Activated CD8-positive, alpha-beta memory T cell treated with anti-CD3 and anti-CD28 coated beads, Interleukin-2, amount 10 ng/mL, durations not matched to agents 7 days and 5 days (primary cell): ENCODE measurements around the gene PRR29. TPM values are rescaled to one million over a fixed set of nuclear protein-coding genes. Genes with fewer than 3 reads are reported as not detected.
A peak's percentile ranks its signal among the peaks of the same experiment; 100 is the strongest.

Source experiments
- ATAC-seq: fragments of 150-1000 bp; cut with Tn5 transposase; one replicate; pipeline ENCODE4 v1.10.0; 2021; ENCODE audit warnings: moderate library complexity
- CTCF ChIA-PET: fragments of 350-600 bp; sonication (Branson Sonifier 250); formaldehyde crosslinking; loops from one replicate; lab custom pipeline; 2021; ENCODE audit warnings: antibody characterized with exemption; lab: Charles Lee
- DNase-seq: peaks from one replicate; pipeline ENCODE4 v3.0.0-alpha.2; 2020
- H3K27ac Mint-ChIP-seq: one replicate; pipeline ENCODE4 v1.8.0; 2021; ENCODE audit warnings: mild to moderate bottlenecking, mixed read lengths
- H3K27me3 Mint-ChIP-seq: one replicate; pipeline ENCODE4 v1.8.0; 2021; ENCODE audit warnings: mixed read lengths
- H3K36me3 Mint-ChIP-seq: one replicate; pipeline ENCODE4 v1.8.0; 2021; ENCODE audit warnings: mild to moderate bottlenecking, mixed read lengths
- H3K4me1 Mint-ChIP-seq: one replicate; pipeline ENCODE4 v1.8.0; 2021; ENCODE audit warnings: mixed read lengths
- H3K4me3 Mint-ChIP-seq: one replicate; pipeline ENCODE4 v1.8.0; 2021; ENCODE audit warnings: mild to moderate bottlenecking, moderate library complexity, mixed read lengths
- H3K9me3 Mint-ChIP-seq: one replicate; pipeline ENCODE4 v1.8.0; 2022; ENCODE audit warnings: low read depth, mixed read lengths
- total RNA-seq, 2 experiments: library from RNA; stranded (reverse); gene quantifications; one replicate each; pipeline ENCODE4 v1.2.3, GENCODE V29; 2021

PRR29 gene
- 1 to 10 TPM; 1.5 to 3.3 TPM for total RNA-seq

DNA sequence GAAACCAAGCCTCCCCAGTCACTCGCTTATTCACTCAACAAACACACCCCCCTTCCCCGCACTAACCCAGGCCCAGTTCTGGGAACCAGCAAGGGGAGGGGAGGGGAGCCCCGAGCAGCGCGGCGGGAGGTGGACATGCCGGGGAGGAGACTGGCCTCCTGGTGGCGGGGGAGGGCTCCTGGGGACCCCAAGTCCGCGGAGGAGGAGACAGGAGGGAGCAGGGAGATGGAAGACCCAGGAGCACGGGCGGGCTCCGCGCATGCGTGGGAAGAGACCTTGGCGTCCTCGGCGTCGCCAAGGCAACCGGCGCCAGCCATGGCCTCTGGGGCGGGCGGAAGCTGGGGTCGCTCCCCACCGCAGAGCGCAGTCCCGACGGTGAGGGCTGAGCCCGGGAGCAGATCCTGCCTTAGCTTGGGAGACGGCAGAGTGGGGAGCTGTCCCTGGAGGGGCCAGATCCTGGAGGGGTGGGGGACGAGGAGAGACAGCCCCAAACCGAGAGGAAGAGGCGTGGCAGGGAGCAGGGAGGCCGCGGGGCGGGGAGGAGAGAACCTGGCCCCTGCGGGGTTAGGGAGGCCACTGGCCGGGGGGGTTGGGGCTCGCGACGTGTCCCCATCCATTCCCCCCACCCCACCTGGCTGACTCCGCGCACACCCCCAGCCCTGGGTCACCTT lies at the start of gene PRR29:
PRR29 (plus strand) TSS at position 302 of the 671 bp plus-strand sequence; CDS start at position 316, 14 bp downstream.
- Mint-ChIP-seq H3K27ac (peak within 1 kb of the TSS; percentile 33), H3K9me3 (no peaks in the 10 kb centered on the region), H3K36me3 (peaks cover 1% of the 10 kb centered on the region), H3K27me3 (peaks cover 4% of the 10 kb centered on the region), H3K4me3 (peak within 1 kb of the TSS; percentile 87), H3K4me1 (peaks cover 32% of the 10 kb centered on the region)
- ATAC-seq (peak; percentile 84), DNase-seq (peak; percentile 86)
- CTCF ChIA-PET = interaction anchor here (0.7 to 10.7 kb wide), 8 partner anchors 15 to 135 kb away, joined by 3 to 126 read pairs (median 8); partner anchors contain the start of genes GH1 and ICAM2

- Mint-ChIP-seq H3K27me3 (peaks cover 16% of the 10 kb centered on the region), H3K9me3 (no peaks in the 10 kb centered on the region), H3K4me3 (no peak overlapping the region), H3K36me3 (no peaks in the 10 kb centered on the region), H3K4me1 (peaks cover 23% of the 10 kb centered on the region), H3K27ac (no peak overlapping the region)
- CTCF ChIA-PET = interaction anchor here (1.0 to 5.4 kb wide), 3 partner anchors 13 to 77 kb away, joined by 3 to 45 read pairs (median 16); partner anchors contain the start of gene GH1
- DNase-seq (no peak), ATAC-seq (no peak)
Measured at GRCh38 chr17:63948521-63948920, 49.6 kb upstream of the PRR29 start.

DNA sequence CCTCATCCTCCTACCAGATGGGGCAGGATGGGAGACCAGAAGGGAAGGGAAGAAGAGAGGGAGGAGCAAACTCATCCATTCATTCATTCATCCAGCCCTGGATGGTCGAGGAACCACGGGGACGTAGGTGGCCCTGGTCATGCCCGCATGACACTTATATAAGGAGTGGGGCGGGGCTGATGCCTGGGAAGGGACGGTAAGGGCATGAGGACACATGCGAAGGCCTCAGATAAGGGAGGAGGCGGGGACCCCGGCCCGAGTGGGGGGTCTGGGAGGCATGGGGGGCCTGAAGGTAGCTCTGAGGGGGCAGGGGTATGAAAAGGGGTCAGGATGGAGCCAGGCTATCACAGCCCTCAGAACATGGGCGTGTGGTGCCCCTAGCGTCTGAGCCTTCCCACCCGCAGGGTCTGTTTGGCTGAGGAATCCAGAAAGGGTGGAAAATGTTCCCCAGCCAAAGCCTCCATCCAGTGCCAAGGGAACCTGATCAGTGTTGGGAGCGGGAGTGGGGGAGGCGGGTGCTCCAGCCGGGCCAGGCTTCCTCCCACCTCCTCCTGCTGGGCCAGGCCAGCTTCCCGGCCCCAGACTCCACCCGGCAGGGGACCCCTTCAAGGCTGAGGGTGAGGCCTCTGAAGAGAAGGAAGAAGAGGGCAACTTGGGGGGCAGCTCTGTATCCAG lies 48.4 kb upstream of the PRR29 start:
- H3K9me3 Mint-ChIP-seq = no peaks in the 10 kb centered on the region
- DNase-seq (no peak), ATAC-seq (no peak)
- no peak overlapping the region for H3K27ac Mint-ChIP-seq
- peaks cover 35% of the 10 kb centered on the region for H3K4me1 Mint-ChIP-seq
- H3K4me3 Mint-ChIP-seq = no peak overlapping the region
- no peaks in the 10 kb centered on the region for H3K36me3 Mint-ChIP-seq
- CTCF ChIA-PET = interaction anchor here (1.0 to 5.4 kb wide), 13 partner anchors 10 to 101 kb away, joined by 3 to 45 read pairs (median 6); partner anchors contain the start of genes CD79B, CSHL1 and GH1
- H3K27me3 Mint-ChIP-seq = peaks cover 10% of the 10 kb centered on the region

DNA sequence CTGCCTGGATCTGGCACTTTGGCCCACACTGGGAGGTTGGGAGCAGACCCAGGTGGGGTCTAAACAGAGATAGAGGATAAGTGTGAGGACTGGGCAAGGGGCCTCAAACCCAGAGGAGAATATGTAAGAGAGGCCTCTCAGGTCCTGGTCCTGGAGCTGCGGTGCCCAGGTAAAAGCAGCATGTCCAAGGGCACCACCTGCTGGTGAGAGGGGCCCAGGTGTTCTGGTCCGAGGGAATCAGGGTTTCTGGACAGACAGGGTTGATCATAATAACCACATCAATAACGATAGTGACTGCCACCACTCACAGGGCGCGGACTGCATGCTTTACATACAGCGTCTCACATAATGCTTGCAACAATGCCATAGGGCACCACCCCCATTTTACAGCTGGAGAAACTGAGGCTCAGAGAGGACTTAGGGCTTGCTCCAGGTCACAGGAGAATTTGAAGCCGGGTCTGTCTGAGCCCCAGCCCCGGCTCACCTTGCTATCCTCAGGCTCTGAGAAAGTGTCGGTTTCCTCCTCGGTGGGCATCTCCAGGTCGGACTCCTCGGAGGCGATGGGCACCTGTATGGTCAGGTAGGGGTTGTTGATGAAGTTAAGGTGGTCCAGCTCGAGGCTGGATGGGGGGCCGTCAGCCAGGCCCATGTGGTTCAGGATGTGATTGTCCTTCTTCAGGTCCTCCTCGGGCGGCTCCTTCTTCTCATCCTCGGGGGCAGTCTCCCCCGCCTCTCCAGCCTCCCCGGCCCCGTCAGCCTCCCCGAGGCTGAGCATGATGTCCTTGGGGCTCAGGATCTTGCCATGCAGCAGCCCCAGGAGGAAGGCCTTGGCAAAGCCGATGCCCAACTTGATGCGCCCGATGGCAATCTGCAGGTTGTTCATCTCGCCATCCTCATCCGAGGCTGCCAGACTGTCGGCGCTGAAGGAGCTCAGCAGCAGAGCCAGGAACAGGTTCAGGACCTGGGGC lies 46.9 kb upstream of the PRR29 start:
- H3K4me1 Mint-ChIP-seq = peaks cover 31% of the 10 kb centered on the region
- H3K27me3 Mint-ChIP-seq = peaks cover 4% of the 10 kb centered on the region
- no peaks in the 10 kb centered on the region for H3K9me3 Mint-ChIP-seq
- H3K4me3 Mint-ChIP-seq = no peak overlapping the region
- CTCF ChIA-PET = interaction anchor here (1.0 to 5.5 kb wide), 17 partner anchors 11 to 102 kb away, joined by 3 to 45 read pairs (median 6); partner anchors contain the start of genes CD79B, CSHL1 and GH1
- ATAC-seq (no peak), DNase-seq (peak; percentile 65)
- H3K36me3 Mint-ChIP-seq = no peaks in the 10 kb centered on the region
- no peak overlapping the region for H3K27ac Mint-ChIP-seq

GRCh38 chr17:63954402-63955063 lies 43.6 kb upstream of the PRR29 start:
- no peaks in the 10 kb centered on the region for H3K9me3 Mint-ChIP-seq

DNA sequence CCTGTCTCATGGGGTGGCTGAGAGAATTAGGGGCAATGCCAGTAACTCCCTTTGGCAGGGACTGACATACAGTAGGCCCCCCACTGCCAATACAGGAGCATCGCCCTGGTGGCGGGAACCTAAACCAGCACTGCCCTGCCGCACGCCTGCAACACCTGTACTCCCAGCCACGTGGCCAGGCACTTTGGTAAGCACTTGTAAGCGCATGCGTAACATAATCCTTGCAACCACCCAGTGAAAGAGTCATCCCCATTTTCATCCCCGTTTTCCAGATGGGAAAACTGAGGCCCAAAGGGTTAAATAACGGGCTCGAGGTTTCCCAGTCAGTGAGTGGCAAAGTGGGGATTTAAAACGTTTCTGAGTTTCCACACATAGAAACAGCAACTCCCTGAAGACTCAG lies 42.9 kb upstream of the PRR29 start:
- ATAC-seq (no peak), DNase-seq (no peak)
- no peaks in the 10 kb centered on the region for H3K36me3 Mint-ChIP-seq
- peaks cover 20% of the 10 kb centered on the region for H3K4me1 Mint-ChIP-seq
- H3K27ac Mint-ChIP-seq = no peak overlapping the region
- H3K27me3 Mint-ChIP-seq = no peaks in the 10 kb centered on the region
- no peak overlapping the region for H3K4me3 Mint-ChIP-seq
- H3K9me3 Mint-ChIP-seq = no peaks in the 10 kb centered on the region
- CTCF ChIA-PET = interaction anchor here (1.1 to 5.5 kb wide), 7 partner anchors 9 to 178 kb away, joined by 3 to 23 read pairs (median 9); partner anchors contain the start of gene GH1

More at GRCh38 chr17:63954402-63955063, 43.6 kb upstream of the PRR29 start:
- Mint-ChIP-seq H3K4me3 (no peak overlapping the region), H3K4me1 (peaks cover 20% of the 10 kb centered on the region), H3K27me3 (no peaks in the 10 kb centered on the region), H3K27ac (peak overlapping the region; percentile 63), H3K36me3 (no peaks in the 10 kb centered on the region)
- DNase-seq = peak; percentile 61
- CTCF ChIA-PET = interaction anchor here (0.7 to 5.5 kb wide), 10 partner anchors 9 to 179 kb away, joined by 3 to 23 read pairs (median 4); partner anchors contain the start of gene GH1
- peak; percentile 64 for ATAC-seq

DNA sequence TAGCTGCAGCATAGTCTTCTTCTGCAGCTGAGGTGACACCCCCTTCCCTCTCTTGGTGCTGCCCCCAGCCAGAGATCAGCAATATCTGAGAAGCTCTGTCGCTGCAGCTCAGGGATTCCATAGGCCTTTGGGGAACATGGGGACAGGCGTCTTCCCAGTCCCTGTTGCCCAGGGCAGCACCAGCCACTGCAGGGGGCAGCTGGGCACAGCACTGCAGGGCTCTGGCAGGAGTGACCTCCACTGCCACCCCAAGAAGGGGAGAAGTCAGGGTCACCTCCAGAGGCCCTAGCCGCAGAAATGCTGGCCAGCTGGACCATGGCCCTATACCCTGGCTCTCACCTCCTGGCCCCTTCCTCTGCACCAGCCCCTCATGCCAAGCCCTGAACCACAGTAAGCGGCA lies 42.4 kb upstream of the PRR29 start:
- no peak for ATAC-seq
- peaks cover 20% of the 10 kb centered on the region for H3K4me1 Mint-ChIP-seq
- H3K9me3 Mint-ChIP-seq = no peaks in the 10 kb centered on the region
- CTCF ChIA-PET = interaction anchor here (1.0 to 5.5 kb wide), 7 partner anchors 10 to 70 kb away, joined by 3 to 23 read pairs (median 6); partner anchors contain the start of gene GH1
- no peaks in the 10 kb centered on the region for H3K27me3 Mint-ChIP-seq
- H3K4me3 Mint-ChIP-seq = no peak overlapping the region
- no peaks in the 10 kb centered on the region for H3K36me3 Mint-ChIP-seq
- no peak for DNase-seq
- H3K27ac Mint-ChIP-seq = no peak overlapping the region

- H3K4me3 Mint-ChIP-seq = no peak overlapping the region
- ATAC-seq (no peak), DNase-seq (no peak)
- H3K4me1 Mint-ChIP-seq = peaks cover 21% of the 10 kb centered on the region
- no peaks in the 10 kb centered on the region for H3K36me3 Mint-ChIP-seq
- CTCF ChIA-PET = interaction anchor here (1.0 to 5.5 kb wide), 7 partner anchors 10 to 70 kb away, joined by 3 to 23 read pairs (median 6); partner anchors contain the start of gene GH1
- H3K27ac Mint-ChIP-seq = no peak overlapping the region
- H3K9me3 Mint-ChIP-seq = no peaks in the 10 kb centered on the region
- no peaks in the 10 kb centered on the region for H3K27me3 Mint-ChIP-seq
Measured at GRCh38 chr17:63956296-63956920, 41.7 kb upstream of the PRR29 start.

DNA sequence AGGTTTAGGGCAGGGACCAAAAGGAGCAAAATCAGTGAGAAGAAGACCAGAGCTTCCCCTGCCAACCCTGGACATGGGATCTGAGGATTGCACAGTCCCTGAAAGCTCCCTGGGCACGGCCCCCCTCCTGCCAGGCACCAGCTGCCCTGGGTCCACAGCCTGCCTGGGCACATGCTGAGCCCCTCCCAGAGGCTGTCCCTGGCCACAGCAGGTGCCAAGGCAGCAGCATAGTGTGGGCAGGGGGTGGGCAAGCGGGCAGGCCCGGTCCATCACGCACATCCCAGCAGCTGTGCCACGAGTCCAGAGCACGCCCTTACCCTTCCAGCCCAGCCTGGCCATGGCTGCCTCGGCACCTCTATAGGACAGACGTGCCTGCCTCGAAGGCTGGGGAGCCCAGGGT lies 38.1 kb upstream of the PRR29 start:
- H3K4me3 Mint-ChIP-seq = no peak overlapping the region
- no peaks in the 10 kb centered on the region for H3K9me3 Mint-ChIP-seq
- peaks cover 4% of the 10 kb centered on the region for H3K4me1 Mint-ChIP-seq
- CTCF ChIA-PET = interaction anchor here (1.2 to 1.4 kb wide), 2 partner anchors 65 to 111 kb away, joined by 3 to 4 read pairs; no protein-coding TSS in a partner anchor
- no peaks in the 10 kb centered on the region for H3K27me3 Mint-ChIP-seq
- no peaks in the 10 kb centered on the region for H3K36me3 Mint-ChIP-seq
- ATAC-seq = no peak
- H3K27ac Mint-ChIP-seq = no peak overlapping the region
- no peak for DNase-seq

DNA sequence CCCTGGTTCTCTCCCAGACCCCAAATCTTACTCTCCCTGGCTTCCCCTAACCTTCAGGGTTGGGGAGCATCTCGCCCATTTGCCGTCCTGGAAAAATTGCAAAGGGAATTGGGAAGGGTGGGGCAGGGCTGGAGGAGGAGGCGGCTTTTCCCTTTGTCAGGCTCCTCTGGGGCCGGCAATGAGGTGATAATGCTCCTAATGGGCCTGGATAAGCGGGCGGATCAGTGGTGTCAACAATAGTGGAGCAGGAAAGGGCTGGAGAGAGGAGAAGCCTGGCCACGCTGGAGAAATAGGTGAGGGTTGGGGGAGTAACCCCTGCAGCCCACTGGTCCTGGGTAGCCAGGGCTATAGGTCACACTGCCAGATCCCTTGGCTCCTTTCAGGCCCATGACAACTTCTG lies 37.7 kb upstream of the PRR29 start:
- CTCF ChIA-PET = interaction anchor here (1.2 kb wide), 1 partner anchor 111 kb away, joined by 4 read pairs; no protein-coding TSS in a partner anchor
- no peaks in the 10 kb centered on the region for H3K36me3 Mint-ChIP-seq

GRCh38 chr17:63961355-63962212 lies 36.6 kb upstream of the PRR29 start:
- DNase-seq (peak; percentile 54), ATAC-seq (peak; percentile 60)
- Mint-ChIP-seq H3K9me3 (no peaks in the 10 kb centered on the region), H3K4me1 (peaks cover 6% of the 10 kb centered on the region), H3K36me3 (no peaks in the 10 kb centered on the region), H3K4me3 (no peak overlapping the region), H3K27ac (no peak overlapping the region), H3K27me3 (no peaks in the 10 kb centered on the region)
- CTCF ChIA-PET = interaction anchor here (1.0 to 1.9 kb wide), 7 partner anchors 13 to 64 kb away, joined by 3 to 6 read pairs (median 3); no protein-coding TSS in a partner anchor

More for the DNA sequence above, 37.7 kb upstream of the PRR29 start:
- Mint-ChIP-seq H3K9me3 (no peaks in the 10 kb centered on the region), H3K27me3 (no peaks in the 10 kb centered on the region), H3K4me1 (peaks cover 2% of the 10 kb centered on the region), H3K27ac (no peak overlapping the region), H3K4me3 (no peak overlapping the region)
- DNase-seq = no peak
- ATAC-seq = no peak
